A549 (cell line): ENCODE measurements around the gene ITPRID1. TPM values are rescaled to one million over a fixed set of nuclear protein-coding genes. Genes with fewer than 3 reads are reported as not detected.

ENCODE experiments used
- ATAC-seq, 2 experiments: fragments of 200-7000 bp in 1 of 2; fragments of >200 bp in 1 of 2; cut with Nextera tagmentation in 1 of 2; cut with Tn5 transposase in 1 of 2; 3 replicates each; pipeline versions ENCODE4 v1.8.0 to v1.9.1; 2018 to 2020; ENCODE audit warnings: mild to moderate bottlenecking in 1 of 2, moderate library complexity in 1 of 2
- CTCF ChIA-PET: fragments of 300-600 bp; sonication (Branson Sonifier 250); formaldehyde crosslinking; extraction: SDS; loops from one replicate; lab custom pipeline; 2021; ENCODE audit warnings: antibody characterized with exemption, inconsistent platforms; lab: Yijun Ruan, JAX
- POLR2A ChIA-PET: fragments of 350-600 bp; formaldehyde crosslinking; extraction: SDS; loops from one replicate; lab custom pipeline; 2021; ENCODE audit warnings: antibody characterized with exemption, inconsistent platforms; lab: Yijun Ruan, JAX
- DNase-seq, 2 experiments: peaks; one replicate each; pipeline versions ENCODE4 v3.0.0 to v3.0.0-alpha.2; 2011 to 2016; ENCODE audit warnings: low read depth in 1 of 2, low spot score in 1 of 2
- FAIRE-seq: peaks from 2 replicates; lab custom pipeline; 2011; peaks lifted over from hg19 to GRCh38; lab: Jason Lieb, UNC
- H3K27ac ChIP-seq, 2 experiments: fragments of >200 bp; sonication (Bioruptor Twin); formaldehyde crosslinking; 3 replicates each; pipeline ENCODE4 v1.5.1; 2016 to 2017
- H3K4me1 ChIP-seq: fragments of >200 bp; sonication (Bioruptor Twin); formaldehyde crosslinking; 3 replicates; pipeline ENCODE4 v1.6.1; 2016
- H3K4me2 ChIP-seq: fragments of >200 bp; sonication (Bioruptor Twin); formaldehyde crosslinking; 3 replicates; pipeline ENCODE4 v1.6.1; 2016
- H3K4me3 ChIP-seq: fragments of >200 bp; sonication (Bioruptor Twin); formaldehyde crosslinking; 3 replicates; pipeline ENCODE4 v1.5.1; 2016
- H3K9me3 ChIP-seq: fragments of >200 bp; sonication (Bioruptor Twin); formaldehyde crosslinking; 3 replicates; pipeline ENCODE4 v1.6.1; 2016
- CBX2 ChIP-seq: fragments of 200-600 bp; sonication (generic); IDR thresholded peaks from 2 replicates; pipeline ENCODE4 v1.6.1; 2016; ENCODE audit warnings: low read depth, mild to moderate bottlenecking, borderline replicate concordance
- CBX8 ChIP-seq: fragments of 200-600 bp; sonication (generic); IDR thresholded peaks from 2 replicates; pipeline ENCODE4 v1.6.1; 2016
- CTCF ChIP-seq: fragments of >200 bp; sonication (Bioruptor Twin); formaldehyde crosslinking; IDR thresholded peaks from 3 replicates; pipeline ENCODE4 v1.5.1; 2016
- ELK1 ChIP-seq: fragments of 150-350 bp; IDR thresholded peaks from 2 replicates; pipeline ENCODE4 v1.6.1; 2014; ENCODE audit warnings: low read depth, mild to moderate bottlenecking, low read length
- EP300 ChIP-seq, 2 experiments: fragments of >200 bp; sonication (Bioruptor Twin); formaldehyde crosslinking; IDR thresholded peaks; 2 replicates in 1 of 2; 3 replicates in 1 of 2; pipeline ENCODE4 v1.6.1; 2016 to 2017
- FOSL2 ChIP-seq, 2 experiments: fragments of 450-650 bp in 1 of 2; fragments of >200 bp in 1 of 2; sonication (Bioruptor Twin) in 1 of 2; formaldehyde crosslinking; IDR thresholded peaks; 2 replicates each; pipeline versions ENCODE4 v1.5.0 to v1.6.1; 2016 to 2020; ENCODE audit warnings: mild to moderate bottlenecking in 1 of 2, moderate library complexity in 1 of 2
- FOXS1 ChIP-seq: fragments of 250-450 bp; sonication (Bioruptor Pico); IDR thresholded peaks from 2 replicates; pipeline ENCODE4 v1.5.0; 2020; ENCODE audit warnings: mild to moderate bottlenecking, moderate library complexity
- GATA3 ChIP-seq: IDR thresholded peaks from 2 replicates; pipeline ENCODE4 v1.6.1; 2012; ENCODE audit warnings: borderline replicate concordance
- HES2 ChIP-seq: fragments of >200 bp; sonication (Bioruptor Twin); formaldehyde crosslinking; IDR thresholded peaks from 2 replicates; pipeline ENCODE4 v1.6.1; 2016
- HOXB13 ChIP-seq: fragments of 250-450 bp; sonication (Bioruptor Pico); IDR thresholded peaks from 2 replicates; pipeline ENCODE4 v1.5.0; 2020; ENCODE audit warnings: low read depth, mild to moderate bottlenecking, moderate library complexity
- JUN ChIP-seq, 2 experiments: fragments of >200 bp; sonication (Bioruptor Twin); formaldehyde crosslinking; IDR thresholded peaks; 2 replicates in 1 of 2; 3 replicates in 1 of 2; pipeline ENCODE4 v1.6.1; 2016 to 2017
- JUNB ChIP-seq: fragments of >200 bp; sonication (Bioruptor Twin); formaldehyde crosslinking; IDR thresholded peaks from 2 replicates; pipeline ENCODE4 v1.6.1; 2016
- KDM1A ChIP-seq: fragments of 200-600 bp; sonication (generic); IDR thresholded peaks from 2 replicates; pipeline ENCODE4 v1.6.1; 2016; ENCODE audit warnings: low read depth, mild to moderate bottlenecking
- MAFK ChIP-seq: fragments of 450-650 bp; IDR thresholded peaks from 2 replicates; pipeline ENCODE4 v1.6.1; 2014; ENCODE audit not compliant: partially characterized antibody
- MYC ChIP-seq: IDR thresholded peaks from 2 replicates; pipeline ENCODE4 v1.6.1; 2012; ENCODE audit warnings: mild to moderate bottlenecking, inconsistent platforms, low read length, improper control_type of control experiment, borderline replicate concordance
- POLR2A ChIP-seq: IDR thresholded peaks from 2 replicates; pipeline ENCODE4 v1.6.1; 2012; ENCODE audit warnings: mild to moderate bottlenecking, low read length
- POLR2AphosphoS2 ChIP-seq: conservative IDR thresholded peaks from 2 replicates; pipeline ENCODE4 v1.6.1; 2012; ENCODE audit warnings: low read length, improper control_type of control experiment, inconsistent platforms
- RNF2 ChIP-seq: fragments of 200-600 bp; sonication (generic); IDR thresholded peaks from 2 replicates; pipeline ENCODE4 v1.6.1; 2016; ENCODE audit warnings: low read depth, mild to moderate bottlenecking, antibody characterized with exemption, moderate library complexity, borderline replicate concordance
- TFCP2L1 ChIP-seq: fragments of 250-450 bp; sonication (Bioruptor Pico); IDR thresholded peaks from 2 replicates; pipeline ENCODE4 v1.5.0; 2021; ENCODE audit warnings: mild to moderate bottlenecking
- TP53 ChIP-seq: fragments of 250-450 bp; sonication (Bioruptor Pico); IDR thresholded peaks from 2 replicates; pipeline ENCODE4 v1.5.0; 2021; ENCODE audit warnings: mild to moderate bottlenecking, moderate library complexity
- USF2 ChIP-seq: fragments of 450-650 bp; IDR thresholded peaks from 2 replicates; pipeline ENCODE4 v1.6.1; 2014; ENCODE audit warnings: antibody characterized with exemption
- WGBS: methylation state at CpG from one replicate; pipeline ENCODE4 v1.1.6; 2017; ENCODE audit errors: missing lambda C conversion rate; 5-methylcytosine and 5-hydroxymethylcytosine counted together
- polyA plus RNA-seq, 4 experiments: library from polyadenylated mRNA; depleted of rRNA in 3 of 4; stranded (reverse); fragments of >200 nt; fragmentation: RNase III in 1 of 4; extraction: RNeasy Plus Mini Kit Qiagen cat#74134 plus additional on column Dnase treatment in 1 of 4; gene quantifications; 2 replicates in 3 of 4; 3 replicates in 1 of 4; pipeline ENCODE4 v1.2.3, GENCODE V29; 2011 to 2017

The ITPRID1 gene
- polyA plus RNA-seq, 2 of the 4 experiments (the other 2 are of a cell fraction): not detected

- Histone ChIP-seq H3K9me3 (peaks cover 5% of the 10 kb centered on the region; the same call in 1 of the 3 replicates), H3K4me2 (no peak overlapping the region), H3K27ac (no peak overlapping the region), H3K4me1 (no peaks in the 10 kb centered on the region), H3K4me3 (no peak overlapping the region)
- no peak for DNase-seq
- 40% methylated on average over 4 of the region's 4 CpGs for WGBS
- CTCF ChIA-PET: no interaction called here
- no peak for ATAC-seq
- POLR2A ChIA-PET: no interaction called here
- no peak for TF ChIP-seq CBX8
- no peak for TF ChIP-seq JUNB
- no peak for FAIRE-seq
These were observed 4.9 kb downstream of the ITPRID1 start for GRCh38 chr7:31518766-31519165.

GRCh38 chr7:31521336-31522010 lies 7.6 kb downstream of the ITPRID1 start:
- Histone ChIP-seq H3K27ac (no peak overlapping the region), H3K4me1 (no peaks in the 10 kb centered on the region), H3K9me3 (no peaks in the 10 kb centered on the region), H3K4me3 (no peak overlapping the region), H3K4me2 (no peak overlapping the region)
- ATAC-seq: no peak
- whole genome bisulfite sequencing: 39% methylated on average over 5 of the region's 5 CpGs
- no peak for TF ChIP-seq MAFK
- no peak for TF ChIP-seq FOSL2 (IDR thresholded peaks at IDR 0.05)
- TF ChIP-seq FOSL2 (CRISPR knock-in tag; IDR thresholded peaks at IDR 0.05): no peak
- TF ChIP-seq TFCP2L1 (CRISPR knock-in tag): no peak
- no peak for TF ChIP-seq HOXB13 (CRISPR knock-in tag)
- TF ChIP-seq MYC: no peak
- TF ChIP-seq CBX2: no peak
- no peak for TF ChIP-seq POLR2A
- TF ChIP-seq POLR2AphosphoS2: no peak
- TF ChIP-seq EP300 (IDR thresholded peaks at IDR 0.05): no peak
- TF ChIP-seq JUNB: no peak
- TF ChIP-seq RNF2: no peak
- no peak for TF ChIP-seq KDM1A
- CTCF ChIA-PET: interaction anchor here (0.6 kb wide), 1 partner anchor 825 kb away, joined by 3 read pairs; no protein-coding TSS in a partner anchor
- FAIRE-seq: no peak
- DNase-seq: no peak
- POLR2A ChIA-PET: interaction anchor here (0.6 kb wide), 1 partner anchor 675 kb away, joined by 3 read pairs; no protein-coding TSS in a partner anchor

- FAIRE-seq (no peak), ATAC-seq (no peak)
- Histone ChIP-seq H3K27ac (no peak overlapping the region), H3K4me2 (no peak overlapping the region)
- TF ChIP-seq JUNB (no peak), HES2 (no peak), JUN (IDR thresholded peaks at IDR 0.05) (no peak), USF2 (no peak), ELK1 (no peak), CTCF (no peak), TP53 (CRISPR knock-in tag) (no peak), GATA3 (no peak), FOXS1 (no peak)
- TF ChIP-seq, all 56 proteins: peak for 0
- POLR2A ChIA-PET: no interaction called here
- H3K4me1 ChIP-seq: no peaks in the 10 kb centered on the region
- CTCF ChIA-PET: no interaction called here
- H3K9me3 ChIP-seq: no peaks in the 10 kb centered on the region
- no peak overlapping the region for H3K4me3 ChIP-seq
- no peak for DNase-seq
These were observed 13.0 kb downstream of the ITPRID1 start for GRCh38 chr7:31526864-31527263.
